Measurements from ENCODE around the gene TMEM185B. TPM values are rescaled to one million over a fixed set of nuclear protein-coding genes. Genes with fewer than 3 reads are reported as not detected.

Gene TMEM185B

Small RNAs within 50 kb of the gene (small RNA-seq; reads per million reads assigned to genes)
- gene MTND4LP14 (not detected), gene RF00019 (not detected)

All from skeletal muscle satellite cell (primary cell).